Measurements from ENCODE around the gene LSG1.

The LSG1 gene

DNA sequence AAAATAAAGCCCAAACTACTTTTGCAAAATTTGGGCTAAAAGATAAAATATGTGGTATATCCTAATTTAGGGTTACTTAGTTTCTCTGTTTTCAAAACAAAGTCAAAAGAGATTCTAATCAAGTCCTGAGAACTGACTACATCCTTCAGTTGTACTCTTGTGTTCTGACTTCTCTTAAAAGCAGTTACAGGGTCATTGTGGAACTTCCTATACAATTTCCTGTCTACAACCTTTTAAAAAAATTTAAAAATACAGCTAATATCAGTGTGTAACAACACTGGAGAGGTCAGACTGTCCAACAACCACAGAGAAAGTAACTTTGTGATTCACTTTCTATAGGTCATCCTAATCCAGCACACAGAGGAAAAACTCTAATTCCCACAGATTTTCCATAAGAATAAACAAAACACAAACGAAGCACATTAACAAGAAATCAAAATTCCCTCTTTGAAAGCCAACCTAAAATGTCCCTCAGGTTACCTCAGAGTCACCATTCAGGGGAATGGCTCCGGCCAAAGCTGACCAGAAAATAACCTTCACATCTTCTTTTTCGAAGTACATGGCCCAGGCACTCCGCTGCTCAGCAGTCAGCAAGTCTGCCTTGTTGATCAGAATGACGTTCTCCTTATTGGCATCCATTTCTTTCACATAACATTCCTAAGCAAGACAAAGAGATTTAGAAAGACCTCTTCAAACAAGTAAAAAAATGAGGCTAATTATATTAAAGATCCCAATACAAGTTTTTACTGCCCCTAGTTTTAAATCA, 13.3 kb downstream of the LSG1 start:
- no peak for TF ChIP-seq ZFX (IDR thresholded peaks at IDR 0.05; ENCODE audit: borderline replicate concordance)
- TF ChIP-seq, protein P1, sequence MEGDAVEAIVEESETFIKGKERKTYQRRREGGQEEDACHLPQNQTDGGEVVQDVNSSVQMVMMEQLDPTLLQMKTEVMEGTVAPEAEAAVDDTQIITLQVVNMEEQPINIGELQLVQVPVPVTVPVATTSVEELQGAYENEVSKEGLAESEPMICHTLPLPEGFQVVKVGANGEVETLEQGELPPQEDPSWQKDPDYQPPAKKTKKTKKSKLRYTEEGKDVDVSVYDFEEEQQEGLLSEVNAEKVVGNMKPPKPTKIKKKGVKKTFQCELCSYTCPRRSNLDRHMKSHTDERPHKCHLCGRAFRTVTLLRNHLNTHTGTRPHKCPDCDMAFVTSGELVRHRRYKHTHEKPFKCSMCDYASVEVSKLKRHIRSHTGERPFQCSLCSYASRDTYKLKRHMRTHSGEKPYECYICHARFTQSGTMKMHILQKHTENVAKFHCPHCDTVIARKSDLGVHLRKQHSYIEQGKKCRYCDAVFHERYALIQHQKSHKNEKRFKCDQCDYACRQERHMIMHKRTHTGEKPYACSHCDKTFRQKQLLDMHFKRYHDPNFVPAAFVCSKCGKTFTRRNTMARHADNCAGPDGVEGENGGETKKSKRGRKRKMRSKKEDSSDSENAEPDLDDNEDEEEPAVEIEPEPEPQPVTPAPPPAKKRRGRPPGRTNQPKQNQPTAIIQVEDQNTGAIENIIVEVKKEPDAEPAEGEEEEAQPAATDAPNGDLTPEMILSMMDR (IDR thresholded peaks at IDR 0.05) = no peak

DNA sequence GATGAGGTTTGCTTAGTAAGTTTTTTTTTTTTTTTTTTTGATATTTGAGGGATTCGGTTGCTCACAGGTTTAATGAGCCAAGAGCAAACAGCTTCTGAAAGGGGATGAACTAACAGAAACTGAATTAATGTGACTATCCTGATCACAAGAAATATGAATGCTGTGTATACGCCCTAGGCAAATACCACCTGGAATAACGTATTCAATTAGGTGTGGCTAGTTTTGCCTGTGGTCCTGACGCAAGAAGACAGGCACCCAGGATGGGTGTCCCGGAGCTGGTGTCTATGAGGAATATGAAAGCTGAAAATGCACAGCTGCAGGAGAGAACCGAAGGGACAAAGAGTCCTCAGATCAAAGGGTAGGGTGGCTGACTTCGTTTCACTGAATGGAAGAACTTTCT, 14.6 kb downstream of the LSG1 start:
- TF ChIP-seq, protein P1 (IDR thresholded peaks at IDR 0.05) = no peak
- TF ChIP-seq ZFX (IDR thresholded peaks at IDR 0.05; ENCODE audit: borderline replicate concordance) = no peak
- H3K27ac ChIP-seq = no peak overlapping the region

More for the DNA sequence above, 13.3 kb downstream of the LSG1 start:
- no peak overlapping the region for H3K27ac ChIP-seq

DNA sequence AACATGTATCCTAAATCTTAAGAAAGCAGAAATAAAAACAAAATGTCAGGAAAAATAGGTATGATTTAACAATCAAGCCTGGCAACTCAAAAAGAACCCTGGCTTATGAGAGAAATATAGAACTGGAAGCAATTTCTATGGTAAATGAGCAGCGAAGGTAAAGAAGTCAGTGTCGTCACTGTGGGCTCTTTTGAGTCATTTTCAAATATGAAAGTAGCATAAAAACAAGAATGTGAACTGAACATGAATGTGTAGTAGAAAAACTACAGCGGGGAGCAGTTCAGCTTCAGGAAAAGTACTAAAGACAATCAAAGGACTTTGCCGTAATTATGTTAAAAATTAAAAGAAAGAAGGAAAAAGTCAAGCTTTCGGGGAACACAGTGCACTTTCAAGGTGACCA, 17.5 kb downstream of the LSG1 start:
- H3K27ac ChIP-seq = no peak overlapping the region
- TF ChIP-seq, protein P1 (IDR thresholded peaks at IDR 0.05) = no peak

DNA sequence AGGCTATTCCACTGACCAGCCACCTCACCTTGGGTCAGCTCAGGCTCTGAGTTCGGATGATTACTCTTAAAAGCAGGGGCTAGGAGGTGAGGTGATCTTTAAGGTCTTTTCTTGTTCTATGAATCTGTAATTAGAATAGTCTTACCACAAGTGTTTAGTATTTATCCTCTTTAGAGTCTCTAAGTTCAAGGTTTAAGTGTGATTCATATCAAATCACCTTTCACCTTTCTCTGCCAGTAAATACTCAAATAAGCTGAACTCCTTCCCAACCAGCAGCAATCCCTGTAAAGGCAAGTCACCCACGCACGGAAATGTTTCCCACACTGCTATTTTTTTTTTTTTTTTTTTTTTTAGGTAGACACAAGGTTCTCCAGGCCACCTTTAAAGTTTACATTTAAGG, 24.2 kb downstream of the LSG1 start:
- no peak overlapping the region for H3K27ac ChIP-seq
- TF ChIP-seq, protein P1 (IDR thresholded peaks at IDR 0.05) = no peak
- no peak for TF ChIP-seq ZFX (IDR thresholded peaks at IDR 0.05; ENCODE audit: borderline replicate concordance)

DNA sequence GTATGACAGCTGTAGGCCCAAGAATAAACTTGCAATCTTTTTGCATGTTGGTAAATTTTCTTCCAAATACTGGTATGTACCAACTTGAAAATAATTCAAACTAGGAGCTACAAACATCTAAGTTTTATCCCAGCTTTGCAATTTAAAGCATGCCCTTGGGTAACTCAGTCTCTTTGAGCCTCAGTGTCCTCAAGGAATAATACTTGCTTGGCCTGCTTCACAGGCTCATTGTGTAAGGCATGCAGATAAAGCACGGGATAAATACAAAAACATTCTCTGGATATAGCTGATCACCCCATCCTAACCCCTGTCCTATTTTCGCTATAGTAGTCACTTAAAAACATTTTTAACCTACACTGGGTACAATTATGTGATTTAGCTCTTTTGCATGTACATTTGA, 29.2 kb downstream of the LSG1 start:
- TF ChIP-seq, protein P1 (IDR thresholded peaks at IDR 0.05) = no peak
- TF ChIP-seq ZFX (IDR thresholded peaks at IDR 0.05; ENCODE audit: borderline replicate concordance) = no peak
- no peak overlapping the region for H3K27ac ChIP-seq

DNA sequence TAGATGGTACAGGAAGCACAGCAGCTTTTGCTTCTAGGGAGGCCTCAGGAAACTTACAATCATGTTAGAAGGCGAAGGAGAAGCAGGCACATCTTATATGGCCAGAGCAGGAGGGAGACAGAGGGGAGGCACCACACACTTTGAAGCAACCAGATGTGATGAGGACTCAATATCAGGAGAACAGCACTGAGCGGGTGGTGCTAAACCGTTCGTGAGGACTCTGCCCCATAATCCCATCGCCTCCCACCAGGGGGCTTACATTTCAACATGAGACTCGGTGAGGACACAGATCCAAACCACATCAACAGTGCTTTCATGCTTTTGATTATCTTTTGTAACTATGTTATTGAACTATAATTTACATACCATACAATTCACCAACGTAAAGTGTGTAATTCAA, 31.2 kb downstream of the LSG1 start:
- TF ChIP-seq, protein P1 (IDR thresholded peaks at IDR 0.05) = peak; percentile 31
- TF ChIP-seq ZFX (IDR thresholded peaks at IDR 0.05; ENCODE audit: borderline replicate concordance) = no peak
- H3K27ac ChIP-seq = no peak overlapping the region

DNA sequence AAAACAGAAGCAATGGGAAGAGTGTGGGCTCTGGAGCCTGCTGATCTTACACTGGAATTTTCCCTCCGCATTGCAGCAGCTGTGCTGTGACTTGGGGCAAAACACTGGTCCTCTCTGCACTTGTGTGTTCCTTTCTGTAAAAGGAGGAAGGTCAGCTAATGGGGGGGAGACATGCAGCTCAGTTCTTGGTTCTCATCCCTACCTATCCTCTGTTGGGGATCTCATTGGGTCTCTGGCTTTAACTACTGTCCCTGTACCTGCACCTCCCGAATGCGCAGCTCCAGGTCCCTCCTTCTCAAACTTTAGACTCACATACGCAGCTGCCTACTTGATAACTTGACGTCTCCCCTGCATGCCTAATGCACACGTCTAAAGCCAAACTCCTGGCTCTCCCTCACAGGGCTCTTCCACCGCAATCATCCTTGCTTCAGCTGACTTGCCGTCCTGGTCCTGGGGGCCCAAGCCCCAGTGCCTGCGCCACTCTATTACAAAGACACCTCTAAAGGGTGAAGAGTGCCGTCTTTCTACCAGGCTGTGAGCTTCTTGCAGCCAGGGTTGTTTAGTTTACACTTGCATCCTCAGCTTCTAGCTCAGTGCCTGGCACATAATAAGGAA, 32.9 kb downstream of the LSG1 start:
- TF ChIP-seq ZFX (IDR thresholded peaks at IDR 0.05; ENCODE audit: borderline replicate concordance) = no peak
- TF ChIP-seq, protein P1 (IDR thresholded peaks at IDR 0.05) = no peak
- no peak overlapping the region for H3K27ac ChIP-seq

Measured in 22Rv1 (cell line).